ENCODE data around the gene HOXD11. TPM values are rescaled to one million over a fixed set of nuclear protein-coding genes. Genes with fewer than 3 reads are reported as not detected.

The HOXD11 gene
- total and polyA plus RNA-seq, 2 of the 13 experiments (the other 11 are each of a cell fraction or from before 2014, with no cell fraction given), result not detected

DNA sequence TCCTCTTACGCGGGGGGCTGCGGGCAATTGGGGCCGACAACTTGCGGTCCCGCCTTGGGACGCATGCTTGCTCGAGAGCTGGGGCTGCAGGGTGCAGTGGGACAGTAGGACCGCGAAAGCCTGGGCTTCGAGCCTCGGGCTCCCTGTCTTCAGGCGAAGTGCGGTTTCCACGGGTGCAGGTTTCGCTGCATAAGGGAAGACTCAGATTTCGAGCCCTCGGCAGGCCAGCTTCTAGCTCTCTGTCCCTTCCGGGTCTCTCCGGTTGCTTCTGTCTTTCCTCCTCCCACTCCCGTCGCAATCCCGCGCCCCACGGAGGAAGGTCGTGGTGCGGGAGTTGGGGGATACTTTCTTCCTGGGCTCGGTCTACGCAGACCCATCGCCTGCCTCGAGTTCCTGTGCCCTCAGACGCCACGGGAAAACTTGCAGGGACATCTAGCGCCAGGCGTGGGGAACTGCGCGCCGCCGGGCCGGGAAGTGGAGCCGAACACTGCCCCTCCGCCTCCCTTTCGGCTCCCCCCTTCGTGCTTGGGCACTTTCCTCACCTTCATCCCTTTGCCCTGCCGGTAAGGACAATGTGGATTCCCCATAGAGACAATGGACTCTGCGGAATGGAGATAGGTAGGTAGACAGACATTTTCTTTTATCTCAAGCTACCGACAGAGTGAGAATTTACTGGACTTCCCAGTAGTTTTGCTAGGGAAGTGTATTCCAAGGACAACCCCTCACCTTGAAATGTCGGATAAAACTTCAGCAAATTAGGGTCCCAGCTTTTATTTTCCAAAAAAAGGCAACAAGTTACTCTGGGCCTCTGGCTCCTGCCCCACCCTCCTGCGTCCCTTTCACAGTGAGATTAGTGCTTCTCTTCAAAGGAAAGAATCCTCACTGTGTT is 18.8 kb upstream of the HOXD11 start (continued):
- TF ChIP-seq AGO2 (optimal IDR thresholded peaks at IDR 0.05; ENCODE audit: low read depth, low read length), result no peak
- no peak for TF ChIP-seq SP5 (CRISPR knock-in tag; IDR thresholded peaks at IDR 0.05; ENCODE audit: borderline replicate concordance, low read depth)
- no peak for TF ChIP-seq ZBTB21 (CRISPR knock-in tag; IDR thresholded peaks at IDR 0.05)
- TF ChIP-seq NR1H2 (CRISPR knock-in tag; IDR thresholded peaks at IDR 0.05; ENCODE audit: borderline replicate concordance, low read depth), result no peak
- TF ChIP-seq NR3C1 (CRISPR knock-in tag; IDR thresholded peaks at IDR 0.05), result no peak
- TF ChIP-seq, protein P1, sequence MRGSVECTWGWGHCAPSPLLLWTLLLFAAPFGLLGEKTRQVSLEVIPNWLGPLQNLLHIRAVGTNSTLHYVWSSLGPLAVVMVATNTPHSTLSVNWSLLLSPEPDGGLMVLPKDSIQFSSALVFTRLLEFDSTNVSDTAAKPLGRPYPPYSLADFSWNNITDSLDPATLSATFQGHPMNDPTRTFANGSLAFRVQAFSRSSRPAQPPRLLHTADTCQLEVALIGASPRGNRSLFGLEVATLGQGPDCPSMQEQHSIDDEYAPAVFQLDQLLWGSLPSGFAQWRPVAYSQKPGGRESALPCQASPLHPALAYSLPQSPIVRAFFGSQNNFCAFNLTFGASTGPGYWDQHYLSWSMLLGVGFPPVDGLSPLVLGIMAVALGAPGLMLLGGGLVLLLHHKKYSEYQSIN (CRISPR knock-in tag; IDR thresholded peaks at IDR 0.05; ENCODE audit: borderline replicate concordance), result no peak
- no peak for TF ChIP-seq ATAD3A (CRISPR knock-in tag; IDR thresholded peaks at IDR 0.05)
- TF ChIP-seq, protein P2, sequence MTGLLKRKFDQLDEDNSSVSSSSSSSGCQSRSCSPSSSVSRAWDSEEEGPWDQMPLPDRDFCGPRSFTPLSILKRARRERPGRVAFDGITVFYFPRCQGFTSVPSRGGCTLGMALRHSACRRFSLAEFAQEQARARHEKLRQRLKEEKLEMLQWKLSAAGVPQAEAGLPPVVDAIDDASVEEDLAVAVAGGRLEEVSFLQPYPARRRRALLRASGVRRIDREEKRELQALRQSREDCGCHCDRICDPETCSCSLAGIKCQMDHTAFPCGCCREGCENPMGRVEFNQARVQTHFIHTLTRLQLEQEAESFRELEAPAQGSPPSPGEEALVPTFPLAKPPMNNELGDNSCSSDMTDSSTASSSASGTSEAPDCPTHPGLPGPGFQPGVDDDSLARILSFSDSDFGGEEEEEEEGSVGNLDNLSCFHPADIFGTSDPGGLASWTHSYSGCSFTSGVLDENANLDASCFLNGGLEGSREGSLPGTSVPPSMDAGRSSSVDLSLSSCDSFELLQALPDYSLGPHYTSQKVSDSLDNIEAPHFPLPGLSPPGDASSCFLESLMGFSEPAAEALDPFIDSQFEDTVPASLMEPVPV (CRISPR knock-in tag; IDR thresholded peaks at IDR 0.05), result no peak; the same call in 1 of the 2 replicates
- TF ChIP-seq, protein P3, sequence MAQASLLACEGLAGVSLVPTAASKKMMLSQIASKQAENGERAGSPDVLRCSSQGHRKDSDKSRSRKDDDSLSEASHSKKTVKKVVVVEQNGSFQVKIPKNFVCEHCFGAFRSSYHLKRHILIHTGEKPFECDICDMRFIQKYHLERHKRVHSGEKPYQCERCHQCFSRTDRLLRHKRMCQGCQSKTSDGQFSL (CRISPR knock-in tag; IDR thresholded peaks at IDR 0.05), result peak; percentile 61; the same call in 1 of the 2 replicates
- no peak for TF ChIP-seq NBN (conservative IDR thresholded peaks at IDR 0.05)
- no peak for TF ChIP-seq ZNF557 (CRISPR knock-in tag; IDR thresholded peaks at IDR 0.05)
- 0 out of 2 replicates have a peak, but pooled peaks have one; percentile 35 for TF ChIP-seq NFIB (CRISPR knock-in tag; IDR thresholded peaks at IDR 0.05; ENCODE audit: borderline replicate concordance)
- TF ChIP-seq, protein P4, sequence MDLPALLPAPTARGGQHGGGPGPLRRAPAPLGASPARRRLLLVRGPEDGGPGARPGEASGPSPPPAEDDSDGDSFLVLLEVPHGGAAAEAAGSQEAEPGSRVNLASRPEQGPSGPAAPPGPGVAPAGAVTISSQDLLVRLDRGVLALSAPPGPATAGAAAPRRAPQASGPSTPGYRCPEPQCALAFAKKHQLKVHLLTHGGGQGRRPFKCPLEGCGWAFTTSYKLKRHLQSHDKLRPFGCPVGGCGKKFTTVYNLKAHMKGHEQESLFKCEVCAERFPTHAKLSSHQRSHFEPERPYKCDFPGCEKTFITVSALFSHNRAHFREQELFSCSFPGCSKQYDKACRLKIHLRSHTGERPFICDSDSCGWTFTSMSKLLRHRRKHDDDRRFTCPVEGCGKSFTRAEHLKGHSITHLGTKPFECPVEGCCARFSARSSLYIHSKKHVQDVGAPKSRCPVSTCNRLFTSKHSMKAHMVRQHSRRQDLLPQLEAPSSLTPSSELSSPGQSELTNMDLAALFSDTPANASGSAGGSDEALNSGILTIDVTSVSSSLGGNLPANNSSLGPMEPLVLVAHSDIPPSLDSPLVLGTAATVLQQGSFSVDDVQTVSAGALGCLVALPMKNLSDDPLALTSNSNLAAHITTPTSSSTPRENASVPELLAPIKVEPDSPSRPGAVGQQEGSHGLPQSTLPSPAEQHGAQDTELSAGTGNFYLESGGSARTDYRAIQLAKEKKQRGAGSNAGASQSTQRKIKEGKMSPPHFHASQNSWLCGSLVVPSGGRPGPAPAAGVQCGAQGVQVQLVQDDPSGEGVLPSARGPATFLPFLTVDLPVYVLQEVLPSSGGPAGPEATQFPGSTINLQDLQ (CRISPR knock-in tag; IDR thresholded peaks at IDR 0.05), result no peak
- TF ChIP-seq, protein P5, sequence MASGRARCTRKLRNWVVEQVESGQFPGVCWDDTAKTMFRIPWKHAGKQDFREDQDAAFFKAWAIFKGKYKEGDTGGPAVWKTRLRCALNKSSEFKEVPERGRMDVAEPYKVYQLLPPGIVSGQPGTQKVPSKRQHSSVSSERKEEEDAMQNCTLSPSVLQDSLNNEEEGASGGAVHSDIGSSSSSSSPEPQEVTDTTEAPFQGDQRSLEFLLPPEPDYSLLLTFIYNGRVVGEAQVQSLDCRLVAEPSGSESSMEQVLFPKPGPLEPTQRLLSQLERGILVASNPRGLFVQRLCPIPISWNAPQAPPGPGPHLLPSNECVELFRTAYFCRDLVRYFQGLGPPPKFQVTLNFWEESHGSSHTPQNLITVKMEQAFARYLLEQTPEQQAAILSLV (CRISPR knock-in tag; IDR thresholded peaks at IDR 0.05; ENCODE audit: borderline replicate concordance), result no peak
- TF ChIP-seq ZMYM4 (CRISPR knock-in tag; IDR thresholded peaks at IDR 0.05), result 0 out of 2 replicates have a peak, but pooled peaks have one; percentile 45
- no peak for TF ChIP-seq JARID2 (CRISPR knock-in tag; IDR thresholded peaks at IDR 0.05; ENCODE audit: insufficient replicate concordance)
- TF ChIP-seq FOXP1 (IDR thresholded peaks at IDR 0.05), result no peak
- TF ChIP-seq FOXP1 (CRISPR knock-in tag; IDR thresholded peaks at IDR 0.05), result no peak
- no peak for TF ChIP-seq PITX1 (CRISPR knock-in tag; IDR thresholded peaks at IDR 0.05)
- TF ChIP-seq, protein P6, sequence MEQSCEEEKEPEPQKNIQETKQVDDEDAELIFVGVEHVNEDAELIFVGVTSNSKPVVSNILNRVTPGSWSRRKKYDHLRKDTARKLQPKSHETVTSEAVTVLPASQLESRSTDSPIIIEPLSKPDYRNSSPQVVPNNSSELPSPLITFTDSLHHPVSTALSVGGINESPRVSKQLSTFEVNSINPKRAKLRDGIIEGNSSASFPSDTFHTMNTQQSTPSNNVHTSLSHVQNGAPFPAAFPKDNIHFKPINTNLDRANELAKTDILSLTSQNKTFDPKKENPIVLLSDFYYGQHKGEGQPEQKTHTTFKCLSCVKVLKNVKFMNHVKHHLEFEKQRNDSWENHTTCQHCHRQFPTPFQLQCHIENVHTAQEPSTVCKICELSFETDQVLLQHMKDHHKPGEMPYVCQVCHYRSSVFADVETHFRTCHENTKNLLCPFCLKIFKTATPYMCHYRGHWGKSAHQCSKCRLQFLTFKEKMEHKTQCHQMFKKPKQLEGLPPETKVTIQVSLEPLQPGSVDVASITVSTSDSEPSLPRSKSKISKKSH (CRISPR knock-in tag; IDR thresholded peaks at IDR 0.05; ENCODE audit: borderline replicate concordance), result peak; percentile 81; the same call in 1 of the 2 replicates
- TF ChIP-seq TBL1XR1 (IDR thresholded peaks at IDR 0.05; ENCODE audit: borderline replicate concordance, low read length, partially characterized antibody), result no peak
